GM23248 (cell line): ENCODE data around the gene PTPRT. TPM values are rescaled to one million over a fixed set of nuclear protein-coding genes. Genes with fewer than 3 reads are reported as not detected.

Experiments
- DNase-seq: peaks from one replicate; pipeline ENCODE4 v3.0.0-alpha.2; 2015
- H2AFZ ChIP-seq: fragments of 200-600 bp; sonication (generic); 2 replicates; pipeline ENCODE4 v1.6.1; 2016; ENCODE audit warnings: antibody characterized with exemption
- H3F3A ChIP-seq: fragments of 200-600 bp; sonication (generic); 2 replicates; pipeline ENCODE4 v1.6.1; 2016; ENCODE audit warnings: mild to moderate bottlenecking, antibody characterized with exemption, mixed run types; ENCODE audit not compliant: insufficient read depth
- H3K27ac ChIP-seq: fragments of 200-600 bp; sonication (generic); 2 replicates; pipeline ENCODE4 v1.5.1; 2016; ENCODE audit warnings: mild to moderate bottlenecking
- H3K27me3 ChIP-seq: fragments of 200-600 bp; sonication (generic); replicated peaks from 2 replicates; pipeline ENCODE4 v1.6.1; 2016; ENCODE audit warnings: mild to moderate bottlenecking; ENCODE audit not compliant: insufficient read depth
- H3K36me3 ChIP-seq: fragments of 200-600 bp; sonication (generic); 2 replicates; pipeline ENCODE4 v1.6.1; 2016; ENCODE audit warnings: low read depth, mild to moderate bottlenecking
- H3K4me1 ChIP-seq: fragments of 200-600 bp; sonication (generic); 2 replicates; pipeline ENCODE4 v1.6.1; 2016; ENCODE audit warnings: mild to moderate bottlenecking; ENCODE audit not compliant: insufficient read depth
- H3K4me2 ChIP-seq: fragments of 200-600 bp; sonication (generic); one replicate; pipeline ENCODE4 v1.6.1; 2016; ENCODE audit warnings: mild to moderate bottlenecking; ENCODE audit not compliant: unreplicated experiment
- H3K4me3 ChIP-seq: fragments of 200-600 bp; sonication (generic); 2 replicates; pipeline ENCODE4 v1.5.1; 2016; ENCODE audit warnings: mild to moderate bottlenecking
- H3K79me2 ChIP-seq: fragments of 200-600 bp; sonication (generic); 2 replicates; pipeline ENCODE4 v1.6.1; 2016; ENCODE audit warnings: mild to moderate bottlenecking; ENCODE audit not compliant: insufficient read depth
- H3K9ac ChIP-seq: fragments of 200-600 bp; sonication (generic); 2 replicates; pipeline ENCODE4 v1.6.1; 2016; ENCODE audit warnings: mild to moderate bottlenecking
- H3K9me2 ChIP-seq: fragments of 200-600 bp; sonication (generic); 2 replicates; pipeline ENCODE4 v1.6.1; 2016; ENCODE audit warnings: mixed run types, mild to moderate bottlenecking, moderate library complexity; ENCODE audit not compliant: insufficient read depth
- H3K9me3 ChIP-seq: fragments of 200-600 bp; sonication (generic); one replicate; pipeline ENCODE4 v1.6.1; 2017; ENCODE audit warnings: low read depth
- H4K20me1 ChIP-seq: fragments of 200-600 bp; sonication (generic); 2 replicates; pipeline ENCODE4 v1.6.0; 2016; ENCODE audit not compliant: insufficient read depth
- EZH2 ChIP-seq: fragments of 200-600 bp; sonication (generic); IDR thresholded peaks from 2 replicates; pipeline ENCODE4 v1.6.1; 2018; ENCODE audit warnings: antibody characterized with exemption, mild to moderate bottlenecking; ENCODE audit not compliant: insufficient read depth, poor library complexity, severe bottlenecking
- EZH2phosphoT487 ChIP-seq: fragments of 200-600 bp; sonication (generic); IDR thresholded peaks from 2 replicates; pipeline ENCODE4 v1.6.1; 2018; ENCODE audit warnings: antibody characterized with exemption, moderate library complexity, mild to moderate bottlenecking, low read depth; ENCODE audit not compliant: insufficient read depth
- WGBS, 2 experiments: methylation state at CpG; one replicate each; pipeline ENCODE4 v1.1.6; 2015 to 2017; ENCODE audit warnings: low lambda C conversion rate in 2 of 2, low coverage in 1 of 2; ENCODE audit errors: missing lambda C conversion rate in 2 of 2; 5-methylcytosine and 5-hydroxymethylcytosine counted together
- in situ Hi-C: fragments of 300-500 bp; cut with MboI; formaldehyde crosslinking; loops from 2 replicates; pipeline ENCODE4 v1.15.0; 2020
- polyA plus RNA-seq: library from polyadenylated mRNA; unstranded; fragments of >200 nt; fragmentation: Nextera tagmentation; extraction: Ambion mirVana; gene quantifications from 2 replicates; pipeline ENCODE4 v1.2.1, GENCODE V29; 2016
- total RNA-seq: library from RNA; depleted of rRNA; stranded (reverse); fragments of >200 nt; shearing (Covaris generic); gene quantifications from 2 replicates; pipeline ENCODE4 v1.2.3, GENCODE V29; 2014

The PTPRT gene
- total and polyA plus RNA-seq, 2 experiments from 2014 or later = not detected

- no peak overlapping the region for H3K4me2 ChIP-seq
- TF ChIP-seq EZH2 (no peak), EZH2phosphoT487 (no peak)
- H3K79me2 ChIP-seq = no peaks in the 10 kb centered on the region
- H3K4me1 ChIP-seq = no peaks in the 10 kb centered on the region
- in situ Hi-C loops = no loop called here
- H3K9ac ChIP-seq = no peak overlapping the region
- WGBS, 2 experiments = 9 to 19% methylated on average over 3 of the region's 3 CpGs
- H3K9me2 ChIP-seq = no peaks in the 10 kb centered on the region
- no peak overlapping the region for H2AFZ ChIP-seq
- H3K27ac ChIP-seq = no peak overlapping the region
- no peaks in the 10 kb centered on the region for H3K27me3 ChIP-seq
- no peak for DNase-seq
- no peaks in the 10 kb centered on the region for H3K9me3 ChIP-seq
- no peak overlapping the region for H3K4me3 ChIP-seq
- H3F3A ChIP-seq = no peaks in the 10 kb centered on the region
- H4K20me1 ChIP-seq = no peaks in the 10 kb centered on the region
- no peaks in the 10 kb centered on the region for H3K36me3 ChIP-seq
Measured at GRCh38 chr20:42594659-42595058, 595.0 kb downstream of the PTPRT start.

- no peak for DNase-seq
- H3K27ac ChIP-seq = no peak overlapping the region
- H2AFZ ChIP-seq = no peak overlapping the region
- no peaks in the 10 kb centered on the region for H3F3A ChIP-seq
- H3K79me2 ChIP-seq = no peaks in the 10 kb centered on the region
- no peaks in the 10 kb centered on the region for H3K27me3 ChIP-seq
- TF ChIP-seq EZH2phosphoT487 (no peak), EZH2 (no peak)
- no peaks in the 10 kb centered on the region for H3K9me3 ChIP-seq
- no peaks in the 10 kb centered on the region for H4K20me1 ChIP-seq
- in situ Hi-C loops = no loop called here
- 10 to 12% methylated on average over 7 of the region's 7 CpGs for WGBS, 2 experiments
- H3K9ac ChIP-seq = no peak overlapping the region
- H3K4me2 ChIP-seq = no peak overlapping the region
- H3K36me3 ChIP-seq = no peaks in the 10 kb centered on the region
- H3K4me3 ChIP-seq = no peak overlapping the region
- H3K4me1 ChIP-seq = no peaks in the 10 kb centered on the region
- H3K9me2 ChIP-seq = no peaks in the 10 kb centered on the region
Measured at GRCh38 chr20:42594011-42594410, 595.7 kb downstream of the PTPRT start.

DNA sequence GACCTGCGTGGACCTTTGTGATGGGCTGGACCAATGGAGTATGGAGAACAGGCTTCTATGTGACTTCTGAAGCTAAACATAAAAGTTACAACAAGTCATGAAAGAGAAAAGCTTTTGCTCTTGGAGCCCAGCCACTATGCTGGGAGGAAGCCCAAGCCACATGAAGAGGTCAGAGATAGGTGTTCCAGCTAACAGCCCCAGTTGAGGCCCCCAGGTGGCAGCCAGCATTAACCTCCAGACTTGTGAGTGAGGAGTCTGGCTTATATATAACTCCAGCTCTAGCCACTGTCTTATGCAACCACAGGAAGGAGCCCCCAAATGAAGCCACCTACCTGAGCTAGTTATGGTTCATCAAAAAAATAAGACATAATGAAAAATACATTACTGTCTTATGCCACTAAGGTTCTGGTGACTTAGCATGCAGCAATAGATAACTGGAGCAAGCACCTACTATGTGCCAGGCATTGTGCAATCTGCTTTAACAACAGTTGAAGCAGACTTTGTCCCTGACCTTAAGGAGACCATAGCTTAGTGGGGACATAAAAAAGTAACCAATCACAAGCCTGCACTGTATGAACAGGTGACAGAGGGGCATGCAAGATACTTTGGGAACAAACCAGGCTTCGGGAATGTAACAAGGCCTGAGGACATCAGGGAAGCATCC, 599.6 kb downstream of the PTPRT start:
- H3K4me3 ChIP-seq = no peak overlapping the region
- 11 to 22% methylated on average over 2 of the region's 2 CpGs for WGBS, 2 experiments

GRCh38 chr20:42588847-42589246, 600.9 kb downstream of the PTPRT start:
- no peak overlapping the region for H3K4me3 ChIP-seq
- in situ Hi-C loops = no loop called here
- H3F3A ChIP-seq = no peaks in the 10 kb centered on the region
- TF ChIP-seq EZH2phosphoT487 (no peak), EZH2 (no peak)
- no peaks in the 10 kb centered on the region for H4K20me1 ChIP-seq
- H3K9ac ChIP-seq = no peak overlapping the region
- WGBS, 2 experiments = 26 to 40% methylated on average over 2 of the region's 2 CpGs
- H2AFZ ChIP-seq = no peak overlapping the region
- no peaks in the 10 kb centered on the region for H3K36me3 ChIP-seq
- DNase-seq = no peak
- no peaks in the 10 kb centered on the region for H3K9me2 ChIP-seq
- H3K4me1 ChIP-seq = no peaks in the 10 kb centered on the region
- H3K79me2 ChIP-seq = no peaks in the 10 kb centered on the region
- H3K9me3 ChIP-seq = no peaks in the 10 kb centered on the region
- no peak overlapping the region for H3K27ac ChIP-seq
- no peak overlapping the region for H3K4me2 ChIP-seq
- H3K27me3 ChIP-seq = no peaks in the 10 kb centered on the region

More for the DNA sequence above, 599.6 kb downstream of the PTPRT start:
- in situ Hi-C loops = no loop called here
- H3K79me2 ChIP-seq = no peaks in the 10 kb centered on the region
- H3K9ac ChIP-seq = no peak overlapping the region
- H3K4me1 ChIP-seq = no peaks in the 10 kb centered on the region
- no peak overlapping the region for H2AFZ ChIP-seq
- no peaks in the 10 kb centered on the region for H3K9me2 ChIP-seq
- no peaks in the 10 kb centered on the region for H4K20me1 ChIP-seq
- H3K27ac ChIP-seq = no peak overlapping the region
- TF ChIP-seq EZH2phosphoT487 (no peak), EZH2 (no peak)
- H3K36me3 ChIP-seq = no peaks in the 10 kb centered on the region
- H3K4me2 ChIP-seq = no peak overlapping the region
- no peaks in the 10 kb centered on the region for H3K9me3 ChIP-seq
- no peaks in the 10 kb centered on the region for H3K27me3 ChIP-seq
- no peak for DNase-seq
- no peaks in the 10 kb centered on the region for H3F3A ChIP-seq
